H1 (cell line): ENCODE results near the gene ALOX15. TPM values are rescaled to one million over a fixed set of nuclear protein-coding genes. Genes with fewer than 3 reads are reported as not detected.

Experiments used
- EGR1 ChIP-seq: IDR thresholded peaks from 2 replicates; pipeline ENCODE4 v1.6.1; 2011; ENCODE audit warnings: low read depth, low read length, borderline replicate concordance
- GABPA ChIP-seq: IDR thresholded peaks from 2 replicates; pipeline ENCODE4 v1.6.1; 2011; ENCODE audit warnings: mild to moderate bottlenecking, low read length, moderate library complexity, borderline replicate concordance; ENCODE audit not compliant: insufficient read depth
- GTF2F1 ChIP-seq: IDR thresholded peaks from 2 replicates; pipeline ENCODE4 v1.6.1; 2012; ENCODE audit warnings: low read depth, low read length, improper control_type of control experiment, borderline replicate concordance
- RBBP5 ChIP-seq: IDR thresholded peaks from 2 replicates; pipeline ENCODE4 v1.7.1; 2012; ENCODE audit warnings: low read depth, mild to moderate bottlenecking, inconsistent platforms, low read length, moderate library complexity, borderline replicate concordance
- polyA plus RNA-seq, 7 experiments: library from polyadenylated mRNA; depleted of rRNA in 3 of 7; stranded (reverse) in 5 of 7; unstranded in 2 of 7; fragments of >200 nt in 5 of 7; fragments of 200-250 nt in 2 of 7; gene quantifications; 1 replicate in 5 of 7; 2 replicates in 1 of 7; 4 replicates in 1 of 7; pipeline versions ENCODE4 v1.2.1 to v1.2.3, GENCODE V29; 2011 to 2013; ENCODE audit warnings: missing spikeins in 2 of 7, mixed read lengths in 2 of 7
- total RNA-seq: library from RNA; stranded (reverse); fragmentation: NEBNext Ultra II Directional; extraction: Animal tissue kit (Norgen Biotek cat#: 25700); gene quantifications from 2 replicates; pipeline ENCODE4 v1.2.1, GENCODE V29; 2021

Gene ALOX15
- total and polyA plus RNA-seq, 2 of the 8 experiments (the other 6 are each of a cell fraction or from before 2014, with no cell fraction given): 1.5 to 1.7 TPM

GRCh38 chr17:4592240-4593005 lies 49.1 kb downstream of the ALOX15 start (continued):
- TF ChIP-seq RBBP5: no peak
- TF ChIP-seq GABPA: no peak
- TF ChIP-seq EGR1: no peak
- no peak for TF ChIP-seq GTF2F1
